ENCODE measurements around the gene DDR2. TPM values are rescaled to one million over a fixed set of nuclear protein-coding genes. Genes with fewer than 3 reads are reported as not detected.

DDR2 gene
- total and polyA plus RNA-seq, 3 experiments from 2014 or later: 0.09 to 0.20 (median 0.13) TPM

- peaks cover 16 to 24% (median 19%) of the 10 kb centered on the region in 5 donors for H3K9me3 Mint-ChIP-seq
- Histone ChIP-seq H3K36me3 (ENCODE audit: insufficient read depth, low read length) (no peaks in the 10 kb centered on the region), H3K27ac (ENCODE audit: low read depth, low read length) (no peak overlapping the region), H3K4me3 (ENCODE audit: low read length) (no peak overlapping the region), H3K27me3 (ENCODE audit: insufficient read depth, low read length, poor library complexity, severe bottlenecking) (no peaks in the 10 kb centered on the region), H3K9me3 (ENCODE audit: low read length) (peaks cover 3% of the 10 kb centered on the region), H3K4me1 (ENCODE audit: insufficient read depth, low read length) (no peaks in the 10 kb centered on the region)
- no peak overlapping the region for H3K27ac Mint-ChIP-seq
- H3K27me3 Mint-ChIP-seq: peaks cover 0 to 14% of the 10 kb centered on the region in 2 donors
- ChIA-PET CTCF (no interaction called here), POLR2A (no interaction called here)
- peaks cover 6 to 37% (median 10%) of the 10 kb centered on the region in 3 donors for H3K36me3 Mint-ChIP-seq
- no peak for DNase-seq
- no peak overlapping the region for H3K4me3 Mint-ChIP-seq
- H3K4me1 Mint-ChIP-seq: peaks cover 0 to 1% (median 1%) of the 10 kb centered on the region in 3 donors
Observed at GRCh38 chr1:162621256-162621655, 11.0 kb upstream of the DDR2 start.

- Histone ChIP-seq H3K36me3 (ENCODE audit: insufficient read depth, low read length) (no peaks in the 10 kb centered on the region), H3K4me1 (ENCODE audit: insufficient read depth, low read length) (no peaks in the 10 kb centered on the region), H3K4me3 (ENCODE audit: low read length) (no peak overlapping the region), H3K27ac (ENCODE audit: low read depth, low read length) (no peak overlapping the region), H3K27me3 (ENCODE audit: insufficient read depth, low read length, poor library complexity, severe bottlenecking) (no peaks in the 10 kb centered on the region), H3K9me3 (ENCODE audit: low read length) (no peaks in the 10 kb centered on the region)
- peaks cover 0 to 8% (median 2%) of the 10 kb centered on the region in 3 donors for H3K4me1 Mint-ChIP-seq
- H3K27me3 Mint-ChIP-seq: peaks cover 0 to 19% of the 10 kb centered on the region in 2 donors
- no peak overlapping the region for H3K27ac Mint-ChIP-seq
- no peak for DNase-seq
- H3K4me3 Mint-ChIP-seq: no peak overlapping the region
- POLR2A ChIA-PET: no interaction called here
- CTCF ChIA-PET: interaction anchor here (0.9 kb wide), 1 partner anchor 12 kb away, joined by 4 read pairs; no protein-coding TSS in a partner anchor
- H3K36me3 Mint-ChIP-seq: peaks cover 0 to 10% (median 2%) of the 10 kb centered on the region in 3 donors
- no peaks in the 10 kb centered on the region for H3K9me3 Mint-ChIP-seq
Observed at GRCh38 chr1:162625679-162626078, 6.6 kb upstream of the DDR2 start.

GRCh38 chr1:162626094-162626493, 6.2 kb upstream of the DDR2 start:
- no peaks in the 10 kb centered on the region for H3K36me3 ChIP-seq (ENCODE audit: insufficient read depth, low read length)
- Mint-ChIP-seq H3K4me3 (peak overlapping the region in 1 of 7 donors; percentile 56), H3K36me3 (peaks cover 0 to 10% (median 2%) of the 10 kb centered on the region in 3 donors), H3K27ac (peak overlapping the region in 1 of 8 donors; percentile 37), H3K9me3 (no peaks in the 10 kb centered on the region), H3K4me1 (peaks cover 0 to 8% (median 2%) of the 10 kb centered on the region in 3 donors), H3K27me3 (peaks cover under 1 to 19% of the 10 kb centered on the region in 2 donors)
- H3K4me3 ChIP-seq (ENCODE audit: low read length): no peak overlapping the region
- H3K27ac ChIP-seq (ENCODE audit: low read depth, low read length): no peak overlapping the region
- no peaks in the 10 kb centered on the region for H3K27me3 ChIP-seq (ENCODE audit: insufficient read depth, low read length, poor library complexity, severe bottlenecking)
- ChIA-PET CTCF (interaction anchor here (0.9 kb wide), 1 partner anchor 13 kb away, joined by 4 read pairs; no protein-coding TSS in a partner anchor), POLR2A (no interaction called here)
- no peaks in the 10 kb centered on the region for H3K4me1 ChIP-seq (ENCODE audit: insufficient read depth, low read length)
- H3K9me3 ChIP-seq (ENCODE audit: low read length): no peaks in the 10 kb centered on the region
- DNase-seq: no peak

- Mint-ChIP-seq H3K36me3 (peaks cover 0 to 10% (median 2%) of the 10 kb centered on the region in 3 donors), H3K27ac (peak overlapping the region in 1 of 8 donors; percentile 2), H3K27me3 (peaks cover 1 to 19% of the 10 kb centered on the region in 2 donors), H3K4me3 (no peak overlapping the region), H3K9me3 (no peaks in the 10 kb centered on the region), H3K4me1 (peaks cover 0 to 8% (median 2%) of the 10 kb centered on the region in 3 donors)
- no peak for DNase-seq
- Histone ChIP-seq H3K27ac (ENCODE audit: low read depth, low read length) (no peak overlapping the region), H3K27me3 (ENCODE audit: insufficient read depth, low read length, poor library complexity, severe bottlenecking) (no peaks in the 10 kb centered on the region), H3K4me3 (ENCODE audit: low read length) (no peak overlapping the region), H3K9me3 (ENCODE audit: low read length) (no peaks in the 10 kb centered on the region), H3K4me1 (ENCODE audit: insufficient read depth, low read length) (no peaks in the 10 kb centered on the region), H3K36me3 (ENCODE audit: insufficient read depth, low read length) (no peaks in the 10 kb centered on the region)
- POLR2A ChIA-PET: no interaction called here
- CTCF ChIA-PET: interaction anchor here (0.9 kb wide), 1 partner anchor 13 kb away, joined by 4 read pairs; no protein-coding TSS in a partner anchor
Observed at GRCh38 chr1:162626761-162627160, 5.5 kb upstream of the DDR2 start.

GRCh38 chr1:162627662-162628296, 4.5 kb upstream of the DDR2 start:
- POLR2A ChIA-PET: no interaction called here
- Mint-ChIP-seq H3K27ac (no peak overlapping the region), H3K4me1 (peaks cover 0 to 8% (median 2%) of the 10 kb centered on the region in 3 donors), H3K36me3 (peaks cover 0 to 10% (median 2%) of the 10 kb centered on the region in 3 donors), H3K9me3 (no peaks in the 10 kb centered on the region), H3K4me3 (no peak overlapping the region), H3K27me3 (peaks cover 3 to 19% of the 10 kb centered on the region in 2 donors)
- no peaks in the 10 kb centered on the region for H3K27me3 ChIP-seq (ENCODE audit: insufficient read depth, low read length, poor library complexity, severe bottlenecking)
- no peak overlapping the region for H3K27ac ChIP-seq (ENCODE audit: low read depth, low read length)
- H3K9me3 ChIP-seq (ENCODE audit: low read length): no peaks in the 10 kb centered on the region
- CTCF ChIA-PET: no interaction called here
- DNase-seq: no peak
- H3K36me3 ChIP-seq (ENCODE audit: insufficient read depth, low read length): no peaks in the 10 kb centered on the region
- H3K4me1 ChIP-seq (ENCODE audit: insufficient read depth, low read length): no peaks in the 10 kb centered on the region
- no peak overlapping the region for H3K4me3 ChIP-seq (ENCODE audit: low read length)

- no peak overlapping the region for H3K27ac ChIP-seq (ENCODE audit: low read depth, low read length)
- H3K9me3 ChIP-seq (ENCODE audit: low read length): no peaks in the 10 kb centered on the region
- DNase-seq: no peak
- Mint-ChIP-seq H3K9me3 (no peaks in the 10 kb centered on the region), H3K4me3 (no peak overlapping the region), H3K36me3 (peaks cover 0 to 5% (median 0%) of the 10 kb centered on the region in 3 donors), H3K4me1 (peaks cover 0 to 8% (median 2%) of the 10 kb centered on the region in 3 donors), H3K27me3 (peaks cover 5 to 12% of the 10 kb centered on the region in 2 donors), H3K27ac (peak overlapping the region in 1 of 8 donors; percentile 7)
- H3K27me3 ChIP-seq (ENCODE audit: insufficient read depth, low read length, poor library complexity, severe bottlenecking): no peaks in the 10 kb centered on the region
- ChIA-PET CTCF (interaction anchor here (0.9 kb wide), 1 partner anchor 15 kb away, joined by 3 read pairs; no protein-coding TSS in a partner anchor), POLR2A (no interaction called here)
- no peaks in the 10 kb centered on the region for H3K36me3 ChIP-seq (ENCODE audit: insufficient read depth, low read length)
- no peaks in the 10 kb centered on the region for H3K4me1 ChIP-seq (ENCODE audit: insufficient read depth, low read length)
- no peak overlapping the region for H3K4me3 ChIP-seq (ENCODE audit: low read length)
Observed at GRCh38 chr1:162629077-162629627, 3.1 kb upstream of the DDR2 start.

GRCh38 chr1:162629651-162630050, 2.6 kb upstream of the DDR2 start:
- no peaks in the 10 kb centered on the region for H3K9me3 Mint-ChIP-seq
- Histone ChIP-seq H3K27me3 (ENCODE audit: insufficient read depth, low read length, poor library complexity, severe bottlenecking) (no peaks in the 10 kb centered on the region), H3K4me3 (ENCODE audit: low read length) (no peak overlapping the region), H3K27ac (ENCODE audit: low read depth, low read length) (no peak overlapping the region), H3K36me3 (ENCODE audit: insufficient read depth, low read length) (no peaks in the 10 kb centered on the region), H3K9me3 (ENCODE audit: low read length) (no peaks in the 10 kb centered on the region), H3K4me1 (ENCODE audit: insufficient read depth, low read length) (no peaks in the 10 kb centered on the region)
- peaks cover 0 to under 1% (median 0%) of the 10 kb centered on the region in 3 donors for H3K36me3 Mint-ChIP-seq
- no peak overlapping the region for H3K4me3 Mint-ChIP-seq
- ChIA-PET POLR2A (no interaction called here), CTCF (no interaction called here)
- no peak overlapping the region for H3K27ac Mint-ChIP-seq
- peaks cover 0 to 8% (median 2%) of the 10 kb centered on the region in 3 donors for H3K4me1 Mint-ChIP-seq
- peaks cover 5 to 7% of the 10 kb centered on the region in 2 donors for H3K27me3 Mint-ChIP-seq
- DNase-seq: no peak

- no peaks in the 10 kb centered on the region for H3K36me3 Mint-ChIP-seq
- H3K4me3 Mint-ChIP-seq: no peak overlapping the region
- POLR2A ChIA-PET: no interaction called here
- H3K9me3 Mint-ChIP-seq: no peaks in the 10 kb centered on the region
- H3K4me3 ChIP-seq (ENCODE audit: low read length): no peak overlapping the region
- CTCF ChIA-PET: no interaction called here
- no peak overlapping the region for H3K27ac ChIP-seq (ENCODE audit: low read depth, low read length)
- H3K27me3 ChIP-seq (ENCODE audit: insufficient read depth, low read length, poor library complexity, severe bottlenecking): no peaks in the 10 kb centered on the region
- H3K36me3 ChIP-seq (ENCODE audit: insufficient read depth, low read length): no peaks in the 10 kb centered on the region
- DNase-seq: no peak
- H3K4me1 Mint-ChIP-seq: peaks cover 0 to 5% (median 0%) of the 10 kb centered on the region in 3 donors
- no peaks in the 10 kb centered on the region for H3K9me3 ChIP-seq (ENCODE audit: low read length)
- H3K4me1 ChIP-seq (ENCODE audit: insufficient read depth, low read length): no peaks in the 10 kb centered on the region
- peak overlapping the region in 1 of 8 donors; percentile 23 for H3K27ac Mint-ChIP-seq
- peaks cover 5 to 7% of the 10 kb centered on the region in 2 donors for H3K27me3 Mint-ChIP-seq
Observed at GRCh38 chr1:162631546-162632191, 595 bp upstream of the DDR2 start.
